HG02798 (cell line): ENCODE measurements around the gene MBTD1.
A peak's percentile ranks its signal among the peaks of the same experiment; 100 is the strongest.
"Not testable (repeated sequence)": the region's sequence is repeated elsewhere in the genome, so short reads cannot be mapped to it uniquely, and the experiment has no call there.

Source experiments
- ATAC-seq: cut with Tn5 transposase; IDR thresholded peaks from one replicate; pipeline ENCODE4 v1.9.1; 2021; ENCODE audit warnings: mild to moderate bottlenecking; ENCODE audit not compliant: unreplicated experiment, poor library complexity

The MBTD1 gene

GRCh38 chr17:51259564-51260236 is at the start of gene MBTD1:
TSS of gene MBTD1 (minus strand) at chr17:51260049. CDS start at chr17:51225161, 34,888 bp downstream.
- ATAC-seq: peak; percentile 79

- no peak for ATAC-seq
Observed at GRCh38 chr17:51305182-51305581, 45.3 kb upstream of the MBTD1 start.

GRCh38 chr17:51299859-51300258 is 40.0 kb upstream of the MBTD1 start:
- ATAC-seq: no peak

- ATAC-seq: no peak
Observed at GRCh38 chr17:51298508-51299371, 38.9 kb upstream of the MBTD1 start.

GRCh38 chr17:51294338-51294737 is 34.5 kb upstream of the MBTD1 start:
- ATAC-seq: not testable (repeated sequence)

GRCh38 chr17:51289696-51290111 is 29.9 kb upstream of the MBTD1 start:
- no peak for ATAC-seq

- no peak for ATAC-seq
Observed at GRCh38 chr17:51287412-51287811, 27.6 kb upstream of the MBTD1 start.

- no peak for ATAC-seq
Observed at GRCh38 chr17:51279183-51279582, 19.3 kb upstream of the MBTD1 start.

- ATAC-seq: no peak
Observed at GRCh38 chr17:51275381-51275780, 15.5 kb upstream of the MBTD1 start.

GRCh38 chr17:51272812-51273211 is 13.0 kb upstream of the MBTD1 start:
- ATAC-seq: no peak

- no peak for ATAC-seq
Observed at GRCh38 chr17:51270636-51271035, 10.8 kb upstream of the MBTD1 start.

GRCh38 chr17:51269991-51270390 is 10.1 kb upstream of the MBTD1 start:
- no peak for ATAC-seq

GRCh38 chr17:51264466-51264865 is 4.6 kb upstream of the MBTD1 start:
- not testable (repeated sequence) for ATAC-seq

GRCh38 chr17:51263006-51263405 is 3.2 kb upstream of the MBTD1 start:
- ATAC-seq: no peak

GRCh38 chr17:51261024-51261963 is 1.4 kb upstream of the MBTD1 start:
- ATAC-seq: no peak

GRCh38 chr17:51260237-51261023 is 581 bp upstream of the MBTD1 start, which contains the start of gene UTP18:
TSS of gene UTP18 (plus strand) at chr17:51260546. CDS start at chr17:51260585, 39 bp downstream.
- peak; percentile 82 for ATAC-seq

GRCh38 chr17:51258756-51259563 is 889 bp downstream of the MBTD1 start:
- no peak for ATAC-seq

GRCh38 chr17:51257150-51258081 is 2.4 kb downstream of the MBTD1 start:
- ATAC-seq: no peak
